Nephron (organoid): ENCODE measurements around the gene PSMG3.

Source experiments
- H3K27ac Mint-ChIP-seq, 3 experiments: 2 replicates each; pipeline ENCODE4 v1.8.0; 2020; ENCODE audit warnings: mixed read lengths in 3 of 3, mild to moderate bottlenecking in 2 of 3, moderate library complexity in 1 of 3
- H3K27me3 Mint-ChIP-seq: 2 replicates; pipeline ENCODE4 v1.8.0; 2021; ENCODE audit warnings: low read depth, mild to moderate bottlenecking, moderate library complexity, mixed read lengths
- H3K36me3 Mint-ChIP-seq: 2 replicates; pipeline ENCODE4 v1.8.0; 2020; ENCODE audit warnings: low read depth, mixed read lengths
- H3K4me1 Mint-ChIP-seq: 2 replicates; pipeline ENCODE4 v1.8.0; 2020; ENCODE audit warnings: mixed read lengths
- H3K4me3 Mint-ChIP-seq, 3 experiments: 2 replicates each; pipeline ENCODE4 v1.8.0; 2020; ENCODE audit warnings: mild to moderate bottlenecking in 3 of 3, mixed read lengths in 3 of 3, moderate library complexity in 2 of 3
- H3K9me3 Mint-ChIP-seq: 2 replicates; pipeline ENCODE4 v1.8.0; 2020; ENCODE audit warnings: mixed read lengths
- CTCF ChIP-seq, 3 experiments: fragments of 200-600 bp; sonication (generic); IDR thresholded peaks; one replicate each; pipeline ENCODE4 v1.5.0; 2021; ENCODE audit warnings: antibody characterized with exemption in 3 of 3; ENCODE audit not compliant: unreplicated experiment in 3 of 3

The PSMG3 gene

GRCh38 chr7:1610678-1611302, 41.0 kb upstream of the PSMG3 start:
- Mint-ChIP-seq H3K4me1 (peaks cover 12% of the 10 kb centered on the region), H3K27ac (no peak overlapping the region), H3K36me3 (no peaks in the 10 kb centered on the region), H3K9me3 (no peaks in the 10 kb centered on the region), H3K4me3 (no peak overlapping the region), H3K27me3 (peaks cover 24% of the 10 kb centered on the region)
- no peak for TF ChIP-seq CTCF (IDR thresholded peaks at IDR 0.05; ENCODE audit: unreplicated experiment in 3 of 3)

- no peak overlapping the region for H3K4me3 Mint-ChIP-seq
- H3K36me3 Mint-ChIP-seq: no peaks in the 10 kb centered on the region
- no peaks in the 10 kb centered on the region for H3K9me3 Mint-ChIP-seq
- H3K27me3 Mint-ChIP-seq: peaks cover 24% of the 10 kb centered on the region
- no peak overlapping the region for H3K27ac Mint-ChIP-seq
- no peak for TF ChIP-seq CTCF (IDR thresholded peaks at IDR 0.05; ENCODE audit: unreplicated experiment in 3 of 3)
- H3K4me1 Mint-ChIP-seq: peaks cover 12% of the 10 kb centered on the region
These were observed 40.3 kb upstream of the PSMG3 start for GRCh38 chr7:1610013-1610677.

- H3K4me1 Mint-ChIP-seq: peaks cover 12% of the 10 kb centered on the region
- TF ChIP-seq CTCF (IDR thresholded peaks at IDR 0.05; ENCODE audit: unreplicated experiment in 3 of 3): no peak
- no peak overlapping the region for H3K4me3 Mint-ChIP-seq
- peaks cover 25% of the 10 kb centered on the region for H3K27me3 Mint-ChIP-seq
- H3K9me3 Mint-ChIP-seq: no peaks in the 10 kb centered on the region
- no peak overlapping the region for H3K27ac Mint-ChIP-seq
- H3K36me3 Mint-ChIP-seq: no peaks in the 10 kb centered on the region
These were observed 39.2 kb upstream of the PSMG3 start for GRCh38 chr7:1609023-1609422.

- no peaks in the 10 kb centered on the region for H3K36me3 Mint-ChIP-seq
- no peaks in the 10 kb centered on the region for H3K9me3 Mint-ChIP-seq
- H3K27ac Mint-ChIP-seq: no peak overlapping the region
- no peak for TF ChIP-seq CTCF (IDR thresholded peaks at IDR 0.05; ENCODE audit: unreplicated experiment in 3 of 3)
- peaks cover 12% of the 10 kb centered on the region for H3K4me1 Mint-ChIP-seq
- H3K4me3 Mint-ChIP-seq: no peak overlapping the region
- H3K27me3 Mint-ChIP-seq: peaks cover 23% of the 10 kb centered on the region
These were observed 38.5 kb upstream of the PSMG3 start for GRCh38 chr7:1608318-1608717.

- Mint-ChIP-seq H3K36me3 (no peaks in the 10 kb centered on the region), H3K27me3 (peaks cover 27% of the 10 kb centered on the region), H3K4me3 (no peak overlapping the region), H3K9me3 (no peaks in the 10 kb centered on the region), H3K4me1 (peaks cover 12% of the 10 kb centered on the region), H3K27ac (no peak overlapping the region)
- no peak for TF ChIP-seq CTCF (IDR thresholded peaks at IDR 0.05; ENCODE audit: unreplicated experiment in 3 of 3)
These were observed 37.9 kb upstream of the PSMG3 start for GRCh38 chr7:1607696-1608095.

GRCh38 chr7:1607001-1607400, 37.2 kb upstream of the PSMG3 start:
- H3K27ac Mint-ChIP-seq: peak overlapping the region in 1 of 3 experiments; percentile 63
- no peak overlapping the region for H3K4me3 Mint-ChIP-seq
- H3K36me3 Mint-ChIP-seq: no peaks in the 10 kb centered on the region
- TF ChIP-seq CTCF (IDR thresholded peaks at IDR 0.05; ENCODE audit: unreplicated experiment in 3 of 3): no peak
- H3K4me1 Mint-ChIP-seq: peaks cover 9% of the 10 kb centered on the region
- peaks cover 24% of the 10 kb centered on the region for H3K27me3 Mint-ChIP-seq
- no peaks in the 10 kb centered on the region for H3K9me3 Mint-ChIP-seq
